ENCODE data around the gene PARP12. TPM values are rescaled to one million over a fixed set of nuclear protein-coding genes. Genes with fewer than 3 reads are reported as not detected.

Gene PARP12
- total RNA-seq, 1 donor from 2014 or later: 100 TPM

GRCh38 chr7:140022582-140023211, 40.1 kb downstream of the PARP12 start:
- Histone ChIP-seq H3K27ac (no peak overlapping the region), H3K27me3 (no peaks in the 10 kb centered on the region), H3K36me3 (peaks cover 49% of the 10 kb centered on the region), H3K4me1 (no peaks in the 10 kb centered on the region), H3K9me3 (no peaks in the 10 kb centered on the region), H3K4me3 (no peak overlapping the region)
- TF ChIP-seq, protein P1, sequence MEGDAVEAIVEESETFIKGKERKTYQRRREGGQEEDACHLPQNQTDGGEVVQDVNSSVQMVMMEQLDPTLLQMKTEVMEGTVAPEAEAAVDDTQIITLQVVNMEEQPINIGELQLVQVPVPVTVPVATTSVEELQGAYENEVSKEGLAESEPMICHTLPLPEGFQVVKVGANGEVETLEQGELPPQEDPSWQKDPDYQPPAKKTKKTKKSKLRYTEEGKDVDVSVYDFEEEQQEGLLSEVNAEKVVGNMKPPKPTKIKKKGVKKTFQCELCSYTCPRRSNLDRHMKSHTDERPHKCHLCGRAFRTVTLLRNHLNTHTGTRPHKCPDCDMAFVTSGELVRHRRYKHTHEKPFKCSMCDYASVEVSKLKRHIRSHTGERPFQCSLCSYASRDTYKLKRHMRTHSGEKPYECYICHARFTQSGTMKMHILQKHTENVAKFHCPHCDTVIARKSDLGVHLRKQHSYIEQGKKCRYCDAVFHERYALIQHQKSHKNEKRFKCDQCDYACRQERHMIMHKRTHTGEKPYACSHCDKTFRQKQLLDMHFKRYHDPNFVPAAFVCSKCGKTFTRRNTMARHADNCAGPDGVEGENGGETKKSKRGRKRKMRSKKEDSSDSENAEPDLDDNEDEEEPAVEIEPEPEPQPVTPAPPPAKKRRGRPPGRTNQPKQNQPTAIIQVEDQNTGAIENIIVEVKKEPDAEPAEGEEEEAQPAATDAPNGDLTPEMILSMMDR (IDR thresholded peaks at IDR 0.05): no peak
- intact Hi-C loops (cut with DNase I): no loop called here
- ATAC-seq: no peak
- no peak for DNase-seq

GRCh38 chr7:140021603-140022002, 41.1 kb downstream of the PARP12 start:
- no peak overlapping the region for H3K4me3 ChIP-seq
- ATAC-seq: peak; percentile 2
- TF ChIP-seq, protein P1 (IDR thresholded peaks at IDR 0.05): no peak
- intact Hi-C loops (cut with DNase I): no loop called here
- no peaks in the 10 kb centered on the region for H3K27me3 ChIP-seq
- H3K4me1 ChIP-seq: no peaks in the 10 kb centered on the region
- DNase-seq: no peak
- H3K9me3 ChIP-seq: no peaks in the 10 kb centered on the region
- peaks cover 38% of the 10 kb centered on the region for H3K36me3 ChIP-seq
- no peak overlapping the region for H3K27ac ChIP-seq

- TF ChIP-seq, protein P1 (IDR thresholded peaks at IDR 0.05): no peak
- no peak overlapping the region for H3K4me3 ChIP-seq
- intact Hi-C loops (cut with DNase I): no loop called here
- H3K27ac ChIP-seq: no peak overlapping the region
- peaks cover 20% of the 10 kb centered on the region for H3K36me3 ChIP-seq
- H3K4me1 ChIP-seq: no peaks in the 10 kb centered on the region
- ATAC-seq (no peak), DNase-seq (peak; percentile 21)
- H3K27me3 ChIP-seq: no peaks in the 10 kb centered on the region
- H3K9me3 ChIP-seq: no peaks in the 10 kb centered on the region
These were observed 43.1 kb downstream of the PARP12 start for GRCh38 chr7:140019606-140020005.

- intact Hi-C loops (cut with DNase I): no loop called here
- ATAC-seq (no peak), DNase-seq (peak; percentile 40)
- no peaks in the 10 kb centered on the region for H3K27me3 ChIP-seq
- peaks cover 18% of the 10 kb centered on the region for H3K36me3 ChIP-seq
- no peak overlapping the region for H3K4me3 ChIP-seq
- no peaks in the 10 kb centered on the region for H3K4me1 ChIP-seq
- H3K9me3 ChIP-seq: no peaks in the 10 kb centered on the region
- TF ChIP-seq, protein P1 (IDR thresholded peaks at IDR 0.05): no peak
- no peak overlapping the region for H3K27ac ChIP-seq
These were observed 43.6 kb downstream of the PARP12 start for GRCh38 chr7:140019172-140019571.

- intact Hi-C loops (cut with DNase I): no loop called here
- Histone ChIP-seq H3K27me3 (no peaks in the 10 kb centered on the region), H3K9me3 (no peaks in the 10 kb centered on the region), H3K4me3 (no peak overlapping the region), H3K4me1 (no peaks in the 10 kb centered on the region), H3K36me3 (peaks cover 10% of the 10 kb centered on the region), H3K27ac (no peak overlapping the region)
- ATAC-seq: no peak
- DNase-seq: peak; percentile 38
- TF ChIP-seq, protein P1 (IDR thresholded peaks at IDR 0.05): no peak
These were observed 44.4 kb downstream of the PARP12 start for GRCh38 chr7:140018125-140019043.
